MCF 10A (cell line): Measurements from ENCODE around the gene SLF2. TPM values are rescaled to one million over a fixed set of nuclear protein-coding genes. Genes with fewer than 3 reads are reported as not detected.
"Not testable (repeated sequence)": the region's sequence is repeated elsewhere in the genome, so short reads cannot be mapped to it uniquely, and the experiment has no call there.

ENCODE experiments used
- BruUV-seq: library from RNA; stranded (reverse); fragments of 400-500 nt; replicated peaks from 2 replicates; lab custom pipeline; 2021; lab: Mats Ljungman, UMichigan
- CTCF ChIA-PET: fragments of 300-600 bp; sonication (Branson Sonifier 250); formaldehyde crosslinking; extraction: SDS; loops from one replicate; lab custom pipeline; 2021; ENCODE audit warnings: antibody characterized with exemption, inconsistent platforms; lab: Yijun Ruan, JAX
- POLR2A ChIA-PET: fragments of 300-600, 350-650 bp; sonication (Branson Sonifier 250); formaldehyde crosslinking; extraction: SDS; loops from one replicate; lab custom pipeline; 2020; ENCODE audit warnings: antibody characterized with exemption, inconsistent platforms; lab: Yijun Ruan, JAX
- DNase-seq: peaks from one replicate; pipeline ENCODE4 v3.0.0-alpha.2; 2018; ENCODE audit not compliant: unreplicated experiment
- H3K27ac Mint-ChIP-seq: one replicate; pipeline ENCODE4 v1.8.0; 2022; ENCODE audit warnings: mild to moderate bottlenecking, low read depth, mixed read lengths; ENCODE audit not compliant: unreplicated experiment
- H3K27me3 Mint-ChIP-seq: one replicate; pipeline ENCODE4 v1.8.0; 2022; ENCODE audit warnings: mixed read lengths; ENCODE audit not compliant: insufficient read depth, unreplicated experiment
- H3K36me3 Mint-ChIP-seq: one replicate; pipeline ENCODE4 v1.8.0; 2022; ENCODE audit warnings: mild to moderate bottlenecking, moderate library complexity, mixed read lengths; ENCODE audit not compliant: insufficient read depth, unreplicated experiment
- H3K4me1 Mint-ChIP-seq: one replicate; pipeline ENCODE4 v1.8.0; 2022; ENCODE audit warnings: mixed read lengths; ENCODE audit not compliant: insufficient read depth, unreplicated experiment
- H3K4me3 Mint-ChIP-seq: one replicate; pipeline ENCODE4 v1.8.0; 2022; ENCODE audit warnings: mild to moderate bottlenecking, moderate library complexity, mixed read lengths; ENCODE audit not compliant: unreplicated experiment
- H3K9me3 Mint-ChIP-seq: one replicate; pipeline ENCODE4 v1.8.0; 2022; ENCODE audit warnings: mixed read lengths; ENCODE audit not compliant: unreplicated experiment
- CTCF ChIP-seq: fragments of 200-600 bp; IDR thresholded peaks from one replicate; pipeline ENCODE4 v1.8.0; 2022; ENCODE audit warnings: antibody characterized with exemption, mild to moderate bottlenecking; ENCODE audit not compliant: unreplicated experiment
- intact Hi-C: fragments of 100-400 bp; cut with micrococcal nuclease; formaldehyde crosslinking; loops from 2 replicates; pipeline ENCODE4 v1.14.1; 2022
- total RNA-seq: library from RNA; stranded (reverse); gene quantifications from 2 replicates; pipeline ENCODE4 v1.2.3, GENCODE V29; 2022

SLF2 gene
- total RNA-seq, 1 experiment from 2014 or later: 27.0 TPM

- POLR2A ChIA-PET: interaction anchor here (0.6 kb wide), 1 partner anchor 123 kb away, joined by 3 read pairs; no protein-coding TSS in a partner anchor
- DNase-seq: no peak
- Mint-ChIP-seq H3K4me3 (no peak overlapping the region), H3K9me3 (no peaks in the 10 kb centered on the region), H3K27ac (no peak overlapping the region), H3K4me1 (peaks cover 3% of the 10 kb centered on the region), H3K27me3 (no peaks in the 10 kb centered on the region), H3K36me3 (no peaks in the 10 kb centered on the region)
- no peak for TF ChIP-seq CTCF
- intact Hi-C loops: no loop called here
- BruUV-seq: no TSS peak
- CTCF ChIA-PET: no interaction called here
Observed at GRCh38 chr10:100883312-100883821, 29.4 kb upstream of the SLF2 start.

GRCh38 chr10:100885611-100886010, 27.2 kb upstream of the SLF2 start:
- H3K36me3 Mint-ChIP-seq, H3K27ac Mint-ChIP-seq, POLR2A ChIA-PET, DNase-seq, BruUV-seq, H3K4me1 Mint-ChIP-seq, intact Hi-C loops, H3K9me3 Mint-ChIP-seq, H3K4me3 Mint-ChIP-seq, H3K27me3 Mint-ChIP-seq: not testable (repeated sequence)
- CTCF ChIA-PET: interaction anchor here (0.6 to 0.7 kb wide), 2 partner anchors 24 to 557 kb away, joined by 3 read pairs; no protein-coding TSS in a partner anchor

- Mint-ChIP-seq H3K36me3 (no peaks in the 10 kb centered on the region), H3K4me3 (no peak overlapping the region), H3K27me3 (no peaks in the 10 kb centered on the region), H3K9me3 (no peaks in the 10 kb centered on the region), H3K27ac (no peak overlapping the region), H3K4me1 (peaks cover 11% of the 10 kb centered on the region)
- intact Hi-C loops: no loop called here
- ChIA-PET CTCF (interaction anchor here (0.6 kb wide), 1 partner anchor 24 kb away, joined by 3 read pairs; no protein-coding TSS in a partner anchor), POLR2A (no interaction called here)
- DNase-seq: no peak
- BruUV-seq: no TSS peak
- TF ChIP-seq CTCF: no peak
Observed at GRCh38 chr10:100886091-100886490, 26.7 kb upstream of the SLF2 start.

GRCh38 chr10:100886521-100886920, 26.2 kb upstream of the SLF2 start:
- H3K4me3 Mint-ChIP-seq: no peak overlapping the region
- CTCF ChIA-PET: no interaction called here
- no peaks in the 10 kb centered on the region for H3K36me3 Mint-ChIP-seq
- POLR2A ChIA-PET: no interaction called here
- H3K4me1 Mint-ChIP-seq: peaks cover 12% of the 10 kb centered on the region
- no peak for TF ChIP-seq CTCF
- no peaks in the 10 kb centered on the region for H3K9me3 Mint-ChIP-seq
- no peak overlapping the region for H3K27ac Mint-ChIP-seq
- intact Hi-C loops: no loop called here
- DNase-seq: no peak
- no peaks in the 10 kb centered on the region for H3K27me3 Mint-ChIP-seq
- no TSS peak for BruUV-seq
